Sciatic nerve (tissue), 2 donors: ENCODE measurements around the gene KLC3. TPM values are rescaled to one million over a fixed set of nuclear protein-coding genes. Genes with fewer than 3 reads are reported as not detected.
A peak's percentile ranks its signal among the peaks of the same experiment; 100 is the strongest.
"Not testable (repeated sequence)": the region's sequence is repeated elsewhere in the genome, so short reads cannot be mapped to it uniquely, and the experiment has no call there.

Source experiments
- ATAC-seq: fragments of 200-7000 bp; cut with Tn5 transposase; one replicate; pipeline ENCODE4 v1.9.1; 2020; ENCODE audit warnings: mild to moderate bottlenecking, moderate library complexity
- DNase-seq: peaks from one replicate; pipeline ENCODE4 v3.0.0-alpha.2; 2020; ENCODE audit warnings: low spot score
- intact Hi-C: fragments of 100-400 bp; cut with DNase I; formaldehyde crosslinking; loops from one replicate; pipeline ENCODE4 v1.14.2; 2022
- total RNA-seq: library from RNA; stranded (reverse); fragmentation: NEBNext Ultra II Directional; extraction: Animal tissue kit (Norgen Biotek cat#: 25700); gene quantifications from one replicate; pipeline ENCODE4 v1.2.1, GENCODE V29; 2021
- donor health status: DM: no; HTN: no; CAD: no.
- donor health status: DM: no; HTN: no; CAD: no.

Gene KLC3
- not detected for total RNA-seq

GRCh38 chr19:45340232-45340898 lies at the start of gene KLC3:
TSS of gene KLC3 (plus strand) at chr19:45340750. CDS start at chr19:45345542, 4,792 bp downstream.
- ATAC-seq (no peak), DNase-seq (no peak)
- intact Hi-C loops, result no loop called here

DNA sequence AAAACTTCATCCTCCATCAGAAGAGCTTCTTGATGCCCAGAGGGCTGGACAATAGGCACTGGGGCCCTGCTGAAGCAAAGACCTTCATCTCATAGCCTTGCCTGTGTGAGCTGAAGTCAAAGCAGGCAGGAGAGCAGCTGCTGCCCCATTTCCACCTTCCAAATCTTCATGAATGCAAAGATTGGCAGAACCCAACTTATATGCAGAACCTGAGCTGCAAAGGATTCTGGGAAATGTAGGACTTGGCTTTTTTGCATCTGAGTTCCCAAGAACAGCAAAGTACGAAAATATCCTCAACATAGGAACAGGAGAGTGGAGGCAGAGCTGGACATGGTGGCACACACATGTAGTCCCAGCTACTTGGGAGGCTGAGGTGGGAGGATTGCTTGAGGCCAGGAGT lies 48.7 kb upstream of the KLC3 start:
- ATAC-seq, result no peak
- intact Hi-C loops, result no loop called here

GRCh38 chr19:45293682-45294081 lies 46.9 kb upstream of the KLC3 start:
- ATAC-seq (no peak), DNase-seq (no peak)
- intact Hi-C loops, result no loop called here

More for the DNA sequence above, 48.7 kb upstream of the KLC3 start:
- DNase-seq, result no peak

- DNase-seq (no peak), ATAC-seq (peak; percentile 65)
- intact Hi-C loops, result no loop called here
These were observed 46.1 kb upstream of the KLC3 start for GRCh38 chr19:45294291-45295029.

- no peak for ATAC-seq
- DNase-seq, result no peak
- intact Hi-C loops, result no loop called here
These were observed 44.7 kb upstream of the KLC3 start for GRCh38 chr19:45295873-45296272.

GRCh38 chr19:45296355-45296754 lies 44.2 kb upstream of the KLC3 start:
- ATAC-seq, result no peak
- DNase-seq, result no peak
- intact Hi-C loops, result no loop called here

- DNase-seq (no peak), ATAC-seq (no peak)
- intact Hi-C loops, result no loop called here
These were observed 42.9 kb upstream of the KLC3 start for GRCh38 chr19:45297674-45298073.

GRCh38 chr19:45298264-45298663 lies 42.3 kb upstream of the KLC3 start:
- intact Hi-C loops, result no loop called here
- DNase-seq (no peak), ATAC-seq (no peak)

DNA sequence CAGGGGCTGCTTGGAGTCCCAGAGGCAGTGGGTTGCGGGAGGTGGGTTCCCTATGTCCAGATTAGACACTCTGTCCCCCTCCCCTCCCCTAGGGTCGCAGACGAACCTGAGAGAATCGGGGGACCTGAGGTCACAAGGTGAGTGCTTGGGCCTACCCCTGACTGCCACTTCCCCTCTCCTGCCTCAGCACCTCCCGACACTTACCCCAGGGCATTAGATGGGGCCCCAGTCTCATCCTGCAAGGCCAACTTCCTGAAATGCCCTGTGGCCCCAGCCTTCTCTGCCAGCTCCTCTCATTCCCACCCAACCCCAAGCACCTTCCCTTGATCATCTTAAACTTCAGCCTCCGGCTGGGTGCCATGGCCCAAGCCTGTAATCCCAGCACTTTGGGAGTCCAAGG lies 40.8 kb upstream of the KLC3 start:
- ATAC-seq (no peak), DNase-seq (no peak)
- intact Hi-C loops, result no loop called here

DNA sequence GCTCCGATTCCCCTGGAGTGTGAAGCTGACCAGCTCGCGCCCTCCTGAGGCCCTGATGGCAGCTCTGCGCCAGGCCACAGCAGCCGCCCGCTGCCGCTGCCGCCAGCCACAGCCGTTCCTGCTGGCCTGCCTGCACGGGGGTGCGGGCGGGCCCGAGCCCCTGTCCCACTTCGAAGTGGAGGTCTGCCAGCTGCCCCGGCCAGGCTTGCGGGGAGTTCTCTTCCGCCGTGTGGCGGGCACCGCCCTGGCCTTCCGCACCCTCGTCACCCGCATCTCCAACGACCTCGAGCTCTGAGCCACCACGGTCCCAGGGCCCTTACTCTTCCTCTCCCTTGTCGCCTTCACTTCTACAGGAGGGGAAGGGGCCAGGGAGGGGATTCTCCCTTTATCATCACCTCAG lies 38.1 kb upstream of the KLC3 start:
- intact Hi-C loops, result no loop called here
- DNase-seq (no peak), ATAC-seq (no peak)

DNA sequence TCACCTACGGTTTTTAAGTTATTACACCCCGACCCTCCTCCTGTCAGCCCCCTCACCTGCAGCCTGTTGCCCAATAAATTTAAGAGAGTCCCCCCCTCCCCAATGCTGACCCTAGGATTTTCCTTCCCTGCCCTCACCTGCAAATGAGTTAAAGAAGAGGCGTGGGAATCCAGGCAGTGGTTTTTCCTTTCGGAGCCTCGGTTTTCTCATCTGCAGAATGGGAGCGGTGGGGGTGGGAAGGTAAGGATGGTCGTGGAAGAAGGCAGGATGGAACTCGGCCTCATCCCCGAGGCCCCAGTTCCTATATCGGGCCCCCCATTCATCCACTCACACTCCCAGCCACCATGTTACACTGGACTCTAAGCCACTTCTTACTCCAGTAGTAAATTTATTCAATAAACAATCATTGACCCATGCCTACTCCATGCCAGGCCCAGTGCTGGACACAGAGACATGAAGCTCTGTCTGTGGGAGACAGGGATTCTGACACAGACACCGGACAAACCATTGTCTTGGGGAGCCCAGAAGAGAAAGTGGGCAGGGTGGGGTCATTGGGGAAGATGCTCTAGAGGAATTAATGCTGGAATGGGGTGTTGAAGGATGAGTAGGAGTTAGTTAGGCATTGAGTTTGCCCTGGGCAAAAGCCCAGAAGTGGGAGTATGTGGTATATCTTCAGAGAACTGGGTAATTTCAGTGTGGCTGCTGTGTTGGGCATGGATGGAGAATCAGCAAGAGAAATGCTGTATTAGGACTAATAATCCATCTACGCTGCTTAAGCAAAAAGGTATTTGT lies 37.1 kb upstream of the KLC3 start:
- intact Hi-C loops, result no loop called here

DNA sequence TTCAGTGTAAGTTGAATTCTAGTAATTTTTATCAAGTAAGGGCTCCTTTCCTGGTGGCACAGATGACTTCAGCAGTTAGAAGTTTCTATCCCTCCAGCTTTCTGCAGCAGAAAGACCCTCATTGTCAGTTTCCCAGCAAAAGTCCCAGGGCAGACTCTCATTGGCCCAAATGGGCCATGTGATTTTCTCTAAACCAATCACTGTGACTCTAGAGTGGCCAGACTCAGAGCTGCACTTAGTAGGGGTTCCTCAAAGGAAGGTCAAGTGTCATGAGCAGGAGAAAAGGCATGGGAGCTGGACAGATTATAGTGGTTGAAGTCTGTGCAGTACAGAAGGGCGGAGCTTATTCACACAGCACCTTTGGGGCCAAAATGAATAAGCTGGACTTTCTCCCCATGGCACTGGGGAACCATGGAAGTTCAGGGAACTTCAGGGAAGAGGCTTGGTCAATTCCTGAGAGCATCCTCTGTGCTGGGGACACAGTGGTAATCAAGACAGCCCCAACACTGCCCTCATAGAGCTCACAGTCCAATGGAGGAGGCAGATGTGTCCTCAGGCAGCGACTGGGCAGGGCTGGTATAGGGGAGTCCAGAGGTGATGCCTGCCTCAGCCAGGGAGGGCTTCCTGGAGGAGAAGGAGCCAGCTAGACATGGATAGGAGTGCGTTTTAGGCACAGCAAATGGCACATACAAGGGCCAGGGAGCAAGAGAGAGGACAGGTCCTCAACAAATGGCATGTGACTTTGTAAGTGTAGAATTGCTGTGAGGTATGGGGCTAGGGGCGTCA lies 36.2 kb upstream of the KLC3 start:
- ATAC-seq, result no peak
- DNase-seq, result no peak
- intact Hi-C loops, result no loop called here

More for the DNA sequence above, 37.1 kb upstream of the KLC3 start:
- DNase-seq, result no peak
- no peak for ATAC-seq

DNA sequence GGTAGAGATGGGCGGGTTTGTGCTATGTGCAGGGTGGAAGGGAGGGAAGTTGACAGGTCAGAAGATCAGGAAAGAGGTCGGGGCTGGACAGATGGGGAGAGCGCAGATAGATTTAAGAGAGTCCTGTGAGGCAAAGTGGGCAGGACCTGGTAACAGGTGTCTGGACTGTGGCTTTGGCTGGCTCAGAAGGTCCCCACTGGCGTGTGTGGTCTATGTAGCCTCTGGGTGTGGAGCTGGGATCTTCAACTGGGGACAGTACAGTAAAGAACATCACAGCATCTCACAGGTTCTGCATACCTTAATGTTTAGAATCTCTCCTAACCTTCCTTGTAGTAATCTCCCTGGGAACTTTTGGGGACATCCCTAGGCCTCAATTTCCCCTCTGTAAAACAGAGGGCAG lies 35.5 kb upstream of the KLC3 start:
- intact Hi-C loops, result no loop called here
- DNase-seq (no peak), ATAC-seq (no peak)

DNA sequence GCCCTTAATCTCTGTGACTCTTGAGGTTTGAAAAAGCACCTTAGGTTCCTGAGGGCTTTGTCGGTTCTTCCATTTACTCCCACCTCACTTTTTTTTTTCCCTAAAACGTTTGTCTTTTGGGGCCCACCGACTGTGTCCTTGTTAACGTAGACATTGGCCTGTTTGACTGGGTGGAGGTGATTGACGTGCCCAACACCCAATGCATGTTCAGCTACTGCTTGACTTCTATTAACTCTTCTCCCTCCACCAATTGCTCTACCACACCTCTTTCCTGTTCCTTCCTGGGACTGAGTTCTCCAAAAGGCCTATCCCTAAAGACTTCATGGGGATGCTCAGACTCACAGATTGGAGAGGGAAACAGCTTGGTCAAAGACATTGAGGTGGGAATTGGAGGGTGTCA lies 35.1 kb upstream of the KLC3 start:
- no peak for DNase-seq
- intact Hi-C loops, result no loop called here

GRCh38 chr19:45306040-45306439 lies 34.5 kb upstream of the KLC3 start:
- intact Hi-C loops, result no loop called here
- ATAC-seq (no peak), DNase-seq (no peak)

More for the DNA sequence above, 35.1 kb upstream of the KLC3 start:
- ATAC-seq, result no peak

DNA sequence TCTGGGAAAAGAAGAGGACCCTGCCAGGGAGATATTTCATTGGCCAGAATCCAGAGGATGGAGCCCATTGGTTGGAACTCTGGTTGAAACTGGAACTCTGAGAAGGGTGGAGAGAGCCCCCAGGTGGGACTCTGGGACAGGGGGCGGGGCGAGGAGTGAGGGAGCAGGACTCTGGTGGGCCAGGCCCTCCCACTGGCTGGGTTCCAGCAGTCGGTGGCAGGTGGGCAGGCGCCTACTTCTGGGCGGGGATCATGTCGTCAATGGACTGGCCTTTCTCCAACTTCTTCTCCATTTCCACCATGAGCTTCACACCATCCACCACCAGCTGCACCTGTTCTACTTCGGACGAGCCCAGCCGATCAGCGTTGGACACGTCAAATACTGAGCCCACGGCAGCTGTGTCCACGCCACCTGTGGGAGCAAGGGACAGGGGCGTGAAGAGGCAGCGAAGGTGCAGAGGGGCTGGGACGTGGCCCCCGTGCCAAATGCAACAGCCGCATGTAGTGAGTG lies 34.0 kb upstream of the KLC3 start:
- intact Hi-C loops, result no loop called here
- no peak for DNase-seq
- no peak for ATAC-seq

DNA sequence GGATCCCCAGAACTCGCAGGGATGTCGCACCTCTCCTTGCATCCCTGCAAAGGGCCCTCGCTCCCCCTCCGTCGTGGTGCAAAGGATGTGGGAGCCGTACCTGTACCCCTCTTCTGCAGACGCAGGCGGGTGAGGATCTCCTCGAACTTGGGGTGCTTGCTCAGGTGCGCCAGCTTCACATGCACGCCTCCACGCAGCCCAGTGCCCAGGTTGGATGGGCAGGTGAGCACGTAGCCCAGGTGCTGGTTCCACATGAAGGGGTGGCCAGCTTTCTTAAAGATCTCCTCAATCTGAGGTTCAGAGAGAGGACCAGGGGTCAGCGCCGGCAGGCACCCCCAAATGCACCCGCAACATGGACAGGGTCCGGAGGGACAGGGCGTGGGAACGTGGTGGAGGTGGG lies 33.2 kb upstream of the KLC3 start:
- no peak for DNase-seq
- intact Hi-C loops, result no loop called here
- no peak for ATAC-seq

DNA sequence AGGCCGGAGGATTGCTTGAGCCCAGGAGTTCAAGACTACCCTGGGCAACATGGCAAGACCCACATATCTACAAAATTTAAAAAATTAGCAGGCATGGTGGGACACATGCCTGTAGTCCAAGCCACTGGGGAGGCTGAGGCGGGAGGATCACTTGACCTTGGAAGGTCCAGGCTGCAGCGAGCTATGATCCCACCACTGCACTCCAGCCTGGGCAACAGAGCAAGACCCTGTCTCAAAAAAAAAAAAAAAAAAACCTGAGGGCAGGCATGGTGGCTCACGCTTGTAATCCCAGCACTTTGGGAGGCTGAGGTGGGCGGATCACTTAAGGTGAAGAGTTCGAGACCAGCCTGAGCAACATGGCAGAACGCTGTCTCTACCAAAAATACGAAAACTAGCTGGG lies 31.2 kb upstream of the KLC3 start:
- ATAC-seq, intact Hi-C loops, DNase-seq: not testable (repeated sequence)

DNA sequence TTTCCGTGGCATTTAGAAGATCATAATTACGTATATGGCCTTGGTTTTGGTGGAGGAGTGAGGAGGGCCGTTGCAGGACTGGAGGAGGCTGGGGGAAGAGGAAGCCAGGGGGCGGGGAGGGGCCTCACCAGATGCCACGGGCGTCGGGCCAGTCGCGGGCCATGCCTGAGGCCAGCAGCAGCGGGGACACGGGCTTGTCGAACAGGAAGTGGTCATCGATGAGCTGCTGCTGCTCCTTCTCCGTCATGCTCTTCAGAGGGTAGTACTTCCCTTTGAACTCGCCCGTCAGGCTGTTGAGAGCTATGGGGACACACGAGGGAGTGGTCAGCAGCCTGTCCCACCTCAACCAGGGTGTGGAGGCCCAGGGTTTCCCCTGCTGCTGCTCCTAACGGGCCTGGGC lies 28.9 kb upstream of the KLC3 start:
- ATAC-seq (no peak), DNase-seq (no peak)
- intact Hi-C loops, result no loop called here
